ENCODE results near the gene ZNF609. TPM values are rescaled to one million over a fixed set of nuclear protein-coding genes. Genes with fewer than 3 reads are reported as not detected.

ZNF609 gene
- polyA plus RNA-seq, 1 donor from 2014 or later: 11.8 TPM

GRCh38 chr15:64693134-64693533, 232.8 kb downstream of the ZNF609 start:
- Histone ChIP-seq H3F3A (ENCODE audit: insufficient read depth, low read length, poor library complexity, severe bottlenecking) (no peaks in the 10 kb centered on the region), H3K36me3 (ENCODE audit: insufficient read depth, low read length) (peaks cover 8% of the 10 kb centered on the region), H3K27me3 (ENCODE audit: insufficient read depth, low read depth, low read length) (no peaks in the 10 kb centered on the region), H3K27ac (ENCODE audit: low read length) (no peak overlapping the region), H3K79me2 (replicated peaks; ENCODE audit: insufficient read depth, low read length) (peaks cover 43% of the 10 kb centered on the region), H3K4me2 (ENCODE audit: low read length) (no peak overlapping the region), H3K9me3 (ENCODE audit: low read length) (no peaks in the 10 kb centered on the region), H3K9ac (ENCODE audit: low read length) (no peak overlapping the region), H4K20me1 (ENCODE audit: insufficient read depth) (peaks cover 4% of the 10 kb centered on the region), H3K4me3 (ENCODE audit: low read length) (no peak overlapping the region), H2AFZ (ENCODE audit: low read depth, low read length) (no peak overlapping the region), H3K9me2 (ENCODE audit: insufficient read depth, low read length) (no peaks in the 10 kb centered on the region)
- TF ChIP-seq MXI1 (conservative IDR thresholded peaks at IDR 0.05; ENCODE audit: poor library complexity, severe bottlenecking) (no peak), REST (IDR thresholded peaks at IDR 0.05; ENCODE audit: borderline replicate concordance) (no peak), SMC3 (conservative IDR thresholded peaks at IDR 0.05; ENCODE audit: poor library complexity) (no peak), EZH2 (IDR thresholded peaks at IDR 0.05; ENCODE audit: borderline replicate concordance, insufficient read depth, low read length, poor library complexity, severe bottlenecking) (no peak), RAD21 (conservative IDR thresholded peaks at IDR 0.05) (no peak), CTCF (IDR thresholded peaks at IDR 0.05; ENCODE audit: poor library complexity, severe bottlenecking) (no peak), TAF1 (IDR thresholded peaks at IDR 0.05; ENCODE audit: low read depth) (no peak), POLR2AphosphoS5 (IDR thresholded peaks at IDR 0.05) (no peak), EP300 (conservative IDR thresholded peaks at IDR 0.05; ENCODE audit: poor library complexity, severe bottlenecking) (no peak)

DNA sequence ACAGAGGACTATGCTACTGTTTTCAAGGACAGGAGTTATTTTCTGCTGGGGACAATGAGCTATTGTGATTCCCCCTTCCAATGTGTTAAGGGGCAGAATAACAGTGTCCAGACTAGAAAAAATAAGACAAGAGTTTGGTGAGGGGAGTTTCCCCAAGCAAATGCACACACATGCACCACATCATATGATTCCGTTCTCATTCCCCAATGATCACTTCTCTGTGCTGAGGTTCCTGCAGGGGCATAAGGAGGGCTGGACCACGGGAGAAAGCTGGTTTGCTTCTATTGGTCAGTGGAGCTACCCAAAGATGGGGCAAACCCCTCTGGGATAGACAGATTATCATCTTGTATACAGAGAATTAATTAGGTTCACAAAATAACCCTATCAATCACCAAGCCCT, 234.4 kb downstream of the ZNF609 start:
- no peaks in the 10 kb centered on the region for H3K9me3 ChIP-seq (ENCODE audit: low read length)
- H3F3A ChIP-seq (ENCODE audit: insufficient read depth, low read length, poor library complexity, severe bottlenecking): no peaks in the 10 kb centered on the region
- TF ChIP-seq SMC3 (conservative IDR thresholded peaks at IDR 0.05; ENCODE audit: poor library complexity): no peak
- no peak for TF ChIP-seq RAD21 (conservative IDR thresholded peaks at IDR 0.05)
- TF ChIP-seq POLR2AphosphoS5 (IDR thresholded peaks at IDR 0.05): no peak
- no peak for TF ChIP-seq MXI1 (conservative IDR thresholded peaks at IDR 0.05; ENCODE audit: poor library complexity, severe bottlenecking)
- TF ChIP-seq EZH2 (IDR thresholded peaks at IDR 0.05; ENCODE audit: borderline replicate concordance, insufficient read depth, low read length, poor library complexity, severe bottlenecking): no peak
- TF ChIP-seq REST (IDR thresholded peaks at IDR 0.05; ENCODE audit: borderline replicate concordance): no peak
- TF ChIP-seq TAF1 (IDR thresholded peaks at IDR 0.05; ENCODE audit: low read depth): no peak
- no peak for TF ChIP-seq EP300 (conservative IDR thresholded peaks at IDR 0.05; ENCODE audit: poor library complexity, severe bottlenecking)
- TF ChIP-seq CTCF (IDR thresholded peaks at IDR 0.05; ENCODE audit: poor library complexity, severe bottlenecking): no peak
- H4K20me1 ChIP-seq (ENCODE audit: insufficient read depth): peaks cover 4% of the 10 kb centered on the region
- H3K36me3 ChIP-seq (ENCODE audit: insufficient read depth, low read length): peaks cover 5% of the 10 kb centered on the region
- H3K4me3 ChIP-seq (ENCODE audit: low read length): peak overlapping the region; percentile 40
- no peak overlapping the region for H3K9ac ChIP-seq (ENCODE audit: low read length)
- H3K9me2 ChIP-seq (ENCODE audit: insufficient read depth, low read length): no peaks in the 10 kb centered on the region
- peak overlapping the region; percentile 56 for H3K27ac ChIP-seq (ENCODE audit: low read length)
- H3K79me2 ChIP-seq (replicated peaks; ENCODE audit: insufficient read depth, low read length): peaks cover 60% of the 10 kb centered on the region
- H2AFZ ChIP-seq (ENCODE audit: low read depth, low read length): no peak overlapping the region
- no peak overlapping the region for H3K4me2 ChIP-seq (ENCODE audit: low read length)
- H3K27me3 ChIP-seq (ENCODE audit: insufficient read depth, low read depth, low read length): no peaks in the 10 kb centered on the region

All from neural cell (in vitro differentiated cells).